H1 (cell line): ENCODE data around the gene TEAD1. TPM values are rescaled to one million over a fixed set of nuclear protein-coding genes. Genes with fewer than 3 reads are reported as not detected.

ENCODE experiments used
- RXRA ChIP-seq: IDR thresholded peaks from 2 replicates; pipeline ENCODE4 v1.6.1; 2011; ENCODE audit warnings: low read depth, mild to moderate bottlenecking, low read length, moderate library complexity; ENCODE audit not compliant: insufficient read depth
- SAP30 ChIP-seq: fragments of 300-600 bp; sonication (generic); IDR thresholded peaks from 2 replicates; pipeline ENCODE4 v1.7.1; 2012; ENCODE audit warnings: low read length, moderate library complexity, mild to moderate bottlenecking, inconsistent platforms; ENCODE audit not compliant: insufficient read depth, insufficient replicate concordance
- polyA plus RNA-seq, 7 experiments: library from polyadenylated mRNA; depleted of rRNA in 3 of 7; stranded (reverse) in 5 of 7; unstranded in 2 of 7; fragments of >200 nt in 5 of 7; fragments of 200-250 nt in 2 of 7; gene quantifications; 1 replicate in 5 of 7; 2 replicates in 1 of 7; 4 replicates in 1 of 7; pipeline versions ENCODE4 v1.2.1 to v1.2.3, GENCODE V29; 2011 to 2013; ENCODE audit warnings: missing spikeins in 2 of 7, mixed read lengths in 2 of 7
- total RNA-seq: library from RNA; stranded (reverse); fragmentation: NEBNext Ultra II Directional; extraction: Animal tissue kit (Norgen Biotek cat#: 25700); gene quantifications from 2 replicates; pipeline ENCODE4 v1.2.1, GENCODE V29; 2021

TEAD1 gene
- total and polyA plus RNA-seq, 2 of the 8 experiments (the other 6 are each of a cell fraction or from before 2014, with no cell fraction given), result 15.6 to 67.4 TPM

DNA sequence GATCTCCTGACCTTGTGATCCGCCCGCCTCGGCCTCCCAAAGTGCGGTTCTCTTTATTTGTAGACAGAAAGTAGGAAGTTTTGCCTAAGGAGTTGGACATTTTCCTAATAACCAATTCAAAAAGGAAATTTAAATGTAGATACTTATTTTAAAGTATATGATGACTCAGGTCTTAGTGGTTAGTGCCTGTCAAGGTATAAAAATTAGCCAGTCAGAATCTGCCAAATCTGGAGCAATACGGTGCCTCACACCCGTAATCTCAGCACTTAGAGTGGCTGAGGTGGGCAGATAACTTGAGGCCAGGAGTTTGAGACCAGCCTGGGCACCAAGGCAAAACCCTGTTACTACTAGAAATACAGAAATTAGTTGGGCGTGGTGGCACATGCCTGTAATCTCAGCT is 248.2 kb downstream of the TEAD1 start (continued):
- TF ChIP-seq SAP30 (no peak), RXRA (no peak)
- TF ChIP-seq, all 59 proteins: peak for 0
